ENCODE results near the gene MCF2L.

MCF2L gene

GRCh38 chr13:113148940-113149503 lies 180.0 kb downstream of the MCF2L start:
- Histone ChIP-seq H3K79me2 (ENCODE audit: low read length) (no peaks in the 10 kb centered on the region), H3K27me3 (ENCODE audit: low read depth, low read length) (peaks cover 8% of the 10 kb centered on the region; the same call in 1 of the 2 replicates), H3K4me1 (ENCODE audit: low read length) (peaks cover 3% of the 10 kb centered on the region), H3K9me3 (ENCODE audit: insufficient read depth, low read length) (no peaks in the 10 kb centered on the region; the same call in 1 of the 2 replicates), H3K4me2 (ENCODE audit: low read length) (no peak overlapping the region), H3K36me3 (replicated peaks; ENCODE audit: low read depth, low read length) (no peaks in the 10 kb centered on the region), H4K20me1 (ENCODE audit: insufficient read depth, low read length) (no peaks in the 10 kb centered on the region), H3K27ac (ENCODE audit: low read length) (no peak overlapping the region), H2AFZ (ENCODE audit: low read depth, low read length) (no peak overlapping the region), H3K4me3 (ENCODE audit: low read length) (no peak overlapping the region), H3K9ac (ENCODE audit: low read length) (no peak overlapping the region)
- TF ChIP-seq EZH2phosphoT487 (IDR thresholded peaks at IDR 0.05; ENCODE audit: low read depth) (no peak), CTCF (IDR thresholded peaks at IDR 0.05; ENCODE audit: low read depth, low read length) (no peak)

All from OCI-LY3 (cell line).